Measurements from ENCODE around the gene NRBF2.

The NRBF2 gene

DNA sequence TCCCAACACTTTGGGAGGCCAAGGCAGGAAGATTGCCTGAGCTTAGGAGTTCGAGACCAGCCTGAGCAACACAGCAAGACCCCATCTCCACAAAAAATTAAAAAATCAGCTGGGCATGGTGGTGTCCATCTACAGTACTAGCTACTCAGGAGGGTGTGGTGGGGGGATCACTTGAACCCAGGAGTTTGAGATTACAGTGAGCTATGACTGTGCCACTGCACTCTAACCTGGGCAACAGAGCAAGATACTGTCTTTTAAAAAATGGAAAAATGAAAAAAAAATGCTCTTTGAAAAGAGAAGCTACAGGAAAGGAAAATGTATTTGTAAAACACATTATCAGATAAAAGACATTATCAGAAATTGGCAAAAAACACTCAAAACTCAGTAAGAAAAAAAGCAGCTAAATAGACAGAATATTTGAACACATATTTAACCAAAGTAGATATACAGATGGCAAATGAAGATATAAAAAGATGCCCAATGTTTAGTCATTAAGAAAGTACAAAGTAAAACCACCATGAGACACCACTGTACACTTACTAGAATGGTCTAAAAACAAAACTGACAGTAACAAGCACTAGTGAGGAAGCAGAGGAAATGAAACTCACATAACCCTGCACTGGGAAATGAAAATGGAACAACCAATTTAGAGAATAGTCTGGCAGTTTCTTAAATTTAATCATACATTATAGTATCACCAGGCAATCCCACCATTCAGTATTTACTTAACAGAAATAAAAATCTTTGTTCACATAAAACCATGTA is 40.5 kb downstream of the NRBF2 start:
- DNase-seq (ENCODE audit: low read depth): no peak
- no peak overlapping the region for H3K4me3 ChIP-seq (ENCODE audit: low read depth, low read length)
- TF ChIP-seq CTCF (IDR thresholded peaks at IDR 0.05; ENCODE audit: control insufficient read depth, extremely low read depth, insufficient read depth): no peak

GRCh38 chr10:63175534-63175933 is 42.4 kb downstream of the NRBF2 start:
- H3K4me3 ChIP-seq (ENCODE audit: low read depth, low read length): no peak overlapping the region
- no peak for TF ChIP-seq CTCF (IDR thresholded peaks at IDR 0.05; ENCODE audit: control insufficient read depth, extremely low read depth, insufficient read depth)
- no peak for DNase-seq (ENCODE audit: low read depth)

DNA sequence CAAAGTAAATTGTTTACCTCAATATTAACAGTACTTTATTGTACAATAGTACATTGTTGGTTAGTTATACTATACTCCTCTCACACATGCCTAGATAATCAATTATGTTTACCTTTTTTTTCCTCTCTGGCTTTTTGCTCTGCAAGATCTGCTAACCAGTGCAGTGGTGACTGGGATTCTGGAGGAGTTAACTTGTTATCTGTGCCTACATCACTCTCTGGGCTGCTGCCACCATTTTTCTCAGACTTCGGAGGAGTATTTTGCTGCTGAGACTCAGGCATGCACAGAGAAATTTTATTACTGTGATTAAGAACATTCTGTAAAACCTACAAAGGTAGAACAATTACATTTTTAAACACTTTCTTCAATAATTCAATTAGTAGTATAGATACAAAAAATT is 59.7 kb downstream of the NRBF2 start:
- no peak for DNase-seq (ENCODE audit: low read depth)
- H3K4me3 ChIP-seq (ENCODE audit: low read depth, low read length): no peak overlapping the region
- TF ChIP-seq CTCF (IDR thresholded peaks at IDR 0.05; ENCODE audit: control insufficient read depth, extremely low read depth, insufficient read depth): no peak

DNA sequence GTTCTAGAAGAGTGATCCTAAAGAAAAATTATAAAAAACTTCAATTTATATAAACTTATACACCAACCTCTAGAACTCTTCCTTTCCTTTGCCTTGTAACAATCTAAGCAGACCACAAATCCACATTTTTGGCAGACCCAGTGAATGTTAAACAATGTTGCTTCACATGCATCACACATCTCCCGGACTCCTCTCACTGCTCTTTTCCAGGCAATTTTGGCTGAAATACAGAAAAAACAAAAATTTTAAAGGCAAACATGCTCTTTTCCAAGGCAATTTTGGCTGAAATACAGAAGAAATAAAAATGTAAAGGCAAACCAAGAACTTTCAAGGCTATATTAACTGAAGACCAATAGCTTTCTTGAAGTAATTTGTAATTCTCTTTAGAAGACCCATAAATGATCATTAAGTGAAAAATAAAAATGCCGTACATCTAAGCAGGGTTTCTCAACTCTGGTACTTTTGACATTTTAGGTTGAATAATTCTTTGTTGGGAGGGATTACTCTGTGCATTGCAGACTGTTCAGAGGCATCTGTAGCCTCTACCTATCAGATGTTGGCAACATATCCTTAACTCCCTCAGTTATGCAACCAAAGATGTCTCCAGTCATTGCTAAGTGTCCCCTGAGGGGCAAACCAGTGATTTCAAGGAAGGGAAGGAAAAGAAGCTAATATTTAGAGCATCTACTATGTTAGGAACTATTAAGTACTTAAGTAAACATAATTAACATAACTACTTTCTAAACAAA is 64.4 kb downstream of the NRBF2 start:
- no peak for TF ChIP-seq CTCF (IDR thresholded peaks at IDR 0.05; ENCODE audit: control insufficient read depth, extremely low read depth, insufficient read depth)
- no peak overlapping the region for H3K4me3 ChIP-seq (ENCODE audit: low read depth, low read length)
- no peak for DNase-seq (ENCODE audit: low read depth)

- no peak for DNase-seq (ENCODE audit: low read depth)
- no peak for TF ChIP-seq CTCF (IDR thresholded peaks at IDR 0.05; ENCODE audit: control insufficient read depth, extremely low read depth, insufficient read depth)
- H3K4me3 ChIP-seq (ENCODE audit: low read depth, low read length): no peak overlapping the region
Measured at GRCh38 chr10:63199716-63200115, 66.6 kb downstream of the NRBF2 start.

DNA sequence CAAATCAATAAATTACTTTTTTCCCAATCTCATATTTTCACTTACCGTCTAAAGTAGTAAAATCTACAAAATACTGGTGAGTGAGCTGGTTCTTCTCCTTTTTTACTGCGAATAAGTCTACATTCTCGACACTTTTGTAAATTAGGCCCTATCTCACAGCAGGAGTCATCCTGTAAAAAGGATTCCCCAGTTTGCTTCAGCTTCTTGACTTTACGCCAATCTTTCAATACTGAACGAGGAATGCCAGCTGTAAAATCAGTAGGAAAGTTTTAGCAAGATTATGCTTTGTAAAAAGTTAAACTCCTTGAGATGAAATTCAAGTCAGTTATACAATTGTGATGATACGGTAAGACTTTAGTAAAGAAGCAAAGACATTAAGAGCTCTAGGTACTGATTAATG is 67.3 kb downstream of the NRBF2 start:
- no peak overlapping the region for H3K4me3 ChIP-seq (ENCODE audit: low read depth, low read length)
- no peak for TF ChIP-seq CTCF (IDR thresholded peaks at IDR 0.05; ENCODE audit: control insufficient read depth, extremely low read depth, insufficient read depth)
- DNase-seq (ENCODE audit: low read depth): no peak
